Body of pancreas (tissue), 4 donors: ENCODE measurements around the gene OR2T4.

Experiments
- CTCF ChIP-seq, 7 experiments: fragments of 450-650 bp in 4 of 7; fragments of 200-600 bp in 3 of 7; sonication (generic) in 3 of 7; IDR thresholded peaks; one replicate each; pipeline ENCODE4 v1.5.1; 2016 to 2019; ENCODE audit warnings: antibody characterized with exemption in 7 of 7
- POLR2A ChIP-seq, 3 donors: fragments of 450-650 bp; IDR thresholded peaks; one replicate each; pipeline ENCODE4 v1.6.1; 2016; ENCODE audit warnings: antibody characterized with exemption in 3 of 3, mild to moderate bottlenecking in 2 of 3

GRCh38 chr1:248402748-248403147 is 41.3 kb downstream of the OR2T4 start, which contains the start of gene OR2T1:
- TF ChIP-seq CTCF (IDR thresholded peaks at IDR 0.05) (no peak), POLR2A (IDR thresholded peaks at IDR 0.05) (no peak)
